Rectal smooth muscle tissue (tissue), 1 donor: ENCODE data around the gene GGCT.
"Not testable (repeated sequence)": the region's sequence is repeated elsewhere in the genome, so short reads cannot be mapped to it uniquely, and the experiment has no call there.

Source experiments
- H3K27ac ChIP-seq: one replicate; pipeline ENCODE4 v1.7.0; 2013; ENCODE audit warnings: low read depth, low read length, inconsistent platforms
- H3K27me3 ChIP-seq: one replicate; pipeline ENCODE4 v1.7.0; 2013; ENCODE audit warnings: low read length; ENCODE audit not compliant: control insufficient read depth, insufficient read depth
- H3K36me3 ChIP-seq: one replicate; pipeline ENCODE4 v1.7.0; 2013; ENCODE audit warnings: low read length; ENCODE audit not compliant: control insufficient read depth, insufficient read depth
- H3K4me1 ChIP-seq: one replicate; pipeline ENCODE4 v1.7.0; 2013; ENCODE audit warnings: low read length; ENCODE audit not compliant: control insufficient read depth, insufficient read depth
- H3K4me3 ChIP-seq: one replicate; pipeline ENCODE4 v1.7.0; 2013; ENCODE audit warnings: low read length
- H3K9ac ChIP-seq: one replicate; pipeline ENCODE4 v1.7.0; 2013; ENCODE audit warnings: low read length

GGCT gene, protein sequence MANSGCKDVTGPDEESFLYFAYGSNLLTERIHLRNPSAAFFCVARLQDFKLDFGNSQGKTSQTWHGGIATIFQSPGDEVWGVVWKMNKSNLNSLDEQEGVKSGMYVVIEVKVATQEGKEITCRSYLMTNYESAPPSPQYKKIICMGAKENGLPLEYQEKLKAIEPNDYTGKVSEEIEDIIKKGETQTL

DNA sequence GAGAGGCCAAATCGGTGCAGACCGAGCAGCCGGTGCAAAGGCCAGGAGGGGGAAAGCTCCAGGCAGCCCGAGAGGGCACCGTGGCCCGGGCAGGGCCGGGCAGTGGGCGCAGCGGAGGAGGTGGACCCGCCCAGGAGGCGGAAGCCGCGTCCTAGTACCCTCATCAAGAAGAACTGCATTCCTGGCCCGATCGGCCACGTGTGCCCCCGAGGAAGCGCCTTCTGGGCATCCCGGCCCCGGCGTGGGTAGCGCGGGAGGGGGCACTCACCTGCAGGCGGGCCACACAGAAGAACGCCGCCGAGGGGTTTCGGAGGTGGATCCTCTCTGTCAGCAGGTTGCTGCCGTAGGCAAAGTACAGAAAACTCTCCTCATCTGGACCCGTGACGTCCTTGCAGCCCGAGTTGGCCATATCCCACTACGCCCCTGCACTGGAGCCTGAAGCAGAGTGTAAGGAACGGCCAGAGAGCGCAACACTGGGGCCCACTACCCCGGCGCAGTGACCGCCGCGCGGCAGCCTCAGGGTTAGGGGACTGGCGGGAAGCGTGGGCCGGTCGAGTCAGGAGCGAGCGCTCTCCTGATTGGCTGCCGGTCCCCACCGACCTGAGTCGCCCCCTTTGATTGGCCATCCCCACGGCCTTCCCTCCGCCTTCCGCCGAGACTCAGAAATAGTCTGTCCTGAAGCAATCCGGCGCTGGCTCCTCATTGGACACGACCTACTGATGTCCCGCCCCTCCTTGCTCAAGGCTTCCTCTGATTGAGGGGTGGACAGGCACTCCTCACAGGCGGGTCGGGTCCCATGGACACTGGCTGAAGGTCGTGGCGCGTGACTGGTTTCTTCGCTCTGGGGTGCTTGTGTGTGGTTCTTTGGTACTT is at the start of gene GGCT:
TSS of gene GGCT (minus strand) at position 529 of the 873 bp plus-strand sequence. CDS start at position 409, 120 bp downstream.
- Histone ChIP-seq H3K4me3 (peak within 1 kb of the TSS; percentile 89), H3K4me1 (peaks cover 3% of the 10 kb centered on the region), H3K9ac (peak within 1 kb of the TSS; percentile 58), H3K27ac (peak within 1 kb of the TSS; percentile 76), H3K36me3 (no peaks in the 10 kb centered on the region), H3K27me3 (no peaks in the 10 kb centered on the region)

DNA sequence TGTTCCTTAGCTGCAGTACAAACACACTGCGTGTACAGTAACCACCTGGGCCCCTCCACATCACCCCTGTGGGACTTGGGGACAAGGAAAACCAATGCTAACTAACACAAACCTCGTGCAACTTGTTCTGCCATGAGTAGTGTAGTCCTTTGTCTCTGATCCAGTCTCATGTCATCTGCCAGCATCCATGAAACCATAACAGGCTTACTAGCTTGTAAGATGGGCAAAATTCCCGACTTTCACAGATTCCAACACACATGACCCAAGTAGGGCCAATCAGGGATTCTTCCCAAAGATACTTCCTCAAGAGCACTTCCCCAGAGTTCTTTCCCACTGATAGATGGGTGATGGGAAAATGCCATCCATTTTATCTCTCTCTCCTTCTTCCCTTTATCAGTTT is 48.9 kb upstream of the GGCT start:
- Histone ChIP-seq H3K4me1 (no peaks in the 10 kb centered on the region), H3K27me3 (no peaks in the 10 kb centered on the region), H3K4me3 (no peak overlapping the region), H3K27ac (no peak overlapping the region), H3K36me3 (no peaks in the 10 kb centered on the region), H3K9ac (no peak overlapping the region)

DNA sequence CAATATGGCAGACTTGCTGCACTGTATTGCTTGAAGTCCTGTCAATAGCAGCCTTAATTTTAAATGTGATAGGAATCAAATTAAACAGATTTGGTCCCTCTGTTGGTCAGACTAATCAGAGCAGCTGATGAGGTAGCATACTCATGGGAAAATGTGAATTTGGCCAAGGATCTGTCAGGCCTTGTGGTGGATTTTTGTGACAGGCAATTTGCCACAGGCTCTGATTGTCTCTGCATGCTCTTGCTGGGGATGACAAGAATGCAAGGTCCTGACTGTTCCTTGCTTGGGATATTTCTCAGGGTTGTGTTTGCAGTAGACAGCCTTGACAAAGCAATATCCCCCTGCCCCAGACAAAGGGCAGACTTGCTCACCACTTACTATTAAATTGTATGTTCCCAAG is 48.5 kb upstream of the GGCT start:
- H3K36me3 ChIP-seq: no peaks in the 10 kb centered on the region
- H3K9ac ChIP-seq: no peak overlapping the region
- no peaks in the 10 kb centered on the region for H3K27me3 ChIP-seq
- H3K27ac ChIP-seq: no peak overlapping the region
- no peaks in the 10 kb centered on the region for H3K4me1 ChIP-seq
- H3K4me3 ChIP-seq: no peak overlapping the region

DNA sequence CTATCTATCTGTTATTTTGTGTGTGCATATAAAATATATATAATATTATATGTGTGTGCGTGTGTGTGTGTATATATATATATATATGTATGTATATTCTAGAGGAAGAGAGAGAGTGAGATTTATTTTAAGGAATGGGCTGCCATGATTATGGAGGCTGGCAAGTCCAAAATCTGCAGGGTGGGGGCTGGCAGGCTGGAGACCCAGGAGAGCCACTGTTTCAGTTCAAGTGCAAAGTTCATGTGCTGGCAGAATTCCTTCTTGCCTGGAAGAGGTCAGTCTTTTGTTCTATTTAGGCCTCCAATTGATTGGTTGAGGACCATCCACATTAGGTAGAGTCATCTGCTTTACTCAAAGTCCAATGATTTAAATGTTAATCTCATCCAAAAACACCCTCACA is 47.7 kb upstream of the GGCT start:
- Histone ChIP-seq H3K27ac (no peak overlapping the region), H3K36me3 (no peaks in the 10 kb centered on the region)

DNA sequence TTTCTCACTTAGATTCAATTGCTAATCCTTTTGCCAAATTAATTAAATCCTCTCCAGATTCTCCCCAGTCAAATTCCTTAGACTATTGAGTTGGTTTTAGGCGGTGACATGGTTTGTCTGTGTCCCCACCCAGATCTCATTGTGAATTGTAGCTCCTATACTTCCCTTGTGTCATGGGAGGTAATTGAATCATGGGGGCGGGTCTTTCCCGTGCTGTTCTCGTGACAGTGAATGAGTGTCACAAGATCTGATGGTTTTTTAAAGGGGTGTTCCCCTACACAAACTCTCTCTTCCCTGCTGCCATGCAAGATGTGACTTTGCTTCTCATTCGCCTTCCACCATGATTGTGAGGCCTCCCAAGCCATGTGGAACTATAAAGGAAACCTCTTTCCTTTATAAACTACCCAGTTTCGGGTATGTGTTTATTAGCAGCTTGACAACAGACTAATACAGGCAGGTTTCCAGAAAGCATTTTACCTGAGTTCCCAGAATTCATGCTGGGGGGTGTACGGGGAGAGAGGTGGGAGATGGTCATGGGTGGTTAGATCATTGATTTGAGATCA is 45.4 kb upstream of the GGCT start:
- H3K9ac ChIP-seq: no peak overlapping the region
- no peaks in the 10 kb centered on the region for H3K4me1 ChIP-seq
- no peak overlapping the region for H3K27ac ChIP-seq
- no peaks in the 10 kb centered on the region for H3K27me3 ChIP-seq
- H3K4me3 ChIP-seq: no peak overlapping the region
- no peaks in the 10 kb centered on the region for H3K36me3 ChIP-seq

More for the DNA sequence above, 47.7 kb upstream of the GGCT start:
- no peak overlapping the region for H3K9ac ChIP-seq
- no peaks in the 10 kb centered on the region for H3K4me1 ChIP-seq
- no peak overlapping the region for H3K4me3 ChIP-seq
- no peaks in the 10 kb centered on the region for H3K27me3 ChIP-seq

DNA sequence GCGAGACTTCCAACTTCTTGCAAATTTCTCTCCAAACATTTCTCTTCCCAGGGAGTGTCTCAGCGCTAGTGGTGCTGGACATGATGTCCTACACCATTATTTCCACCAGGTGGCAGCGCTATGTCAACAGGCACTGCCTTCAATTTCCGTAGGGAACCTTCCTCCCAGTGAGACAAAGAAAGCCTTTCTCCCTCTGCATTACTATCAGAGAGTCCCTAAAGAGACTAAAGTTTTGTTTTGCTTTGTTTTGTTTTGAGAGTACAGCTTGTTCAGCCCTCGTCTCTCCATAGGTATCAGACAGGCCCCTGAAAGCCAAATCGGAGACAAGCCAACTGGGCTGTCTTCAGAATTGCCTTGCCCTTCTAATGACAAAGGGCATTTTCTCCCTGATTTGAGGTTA is 44.2 kb upstream of the GGCT start:
- Histone ChIP-seq H3K4me1 (no peaks in the 10 kb centered on the region), H3K36me3 (no peaks in the 10 kb centered on the region), H3K4me3 (no peak overlapping the region), H3K27ac (no peak overlapping the region), H3K9ac (no peak overlapping the region), H3K27me3 (no peaks in the 10 kb centered on the region)

DNA sequence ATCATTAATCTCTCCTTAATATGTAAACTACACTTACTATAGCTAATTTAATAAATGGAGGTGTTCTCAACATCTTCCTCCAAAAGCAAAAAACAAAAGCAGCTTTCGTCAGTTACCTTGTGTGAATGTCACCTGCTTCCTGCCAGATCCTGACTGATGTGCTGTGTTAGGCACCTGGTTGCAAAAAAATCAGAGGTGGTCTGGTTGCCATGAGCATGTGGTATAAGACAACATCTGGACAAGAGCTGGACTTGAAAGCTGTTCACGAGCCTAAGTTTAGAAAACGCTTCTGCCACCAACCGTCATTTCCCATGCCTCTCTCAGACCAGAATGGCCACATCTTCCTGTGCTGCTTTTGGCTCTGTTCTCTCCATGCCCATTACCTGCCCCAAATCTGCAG is 42.0 kb upstream of the GGCT start:
- no peaks in the 10 kb centered on the region for H3K36me3 ChIP-seq
- no peak overlapping the region for H3K4me3 ChIP-seq
- no peak overlapping the region for H3K27ac ChIP-seq
- no peaks in the 10 kb centered on the region for H3K4me1 ChIP-seq
- H3K9ac ChIP-seq: no peak overlapping the region
- H3K27me3 ChIP-seq: no peaks in the 10 kb centered on the region

DNA sequence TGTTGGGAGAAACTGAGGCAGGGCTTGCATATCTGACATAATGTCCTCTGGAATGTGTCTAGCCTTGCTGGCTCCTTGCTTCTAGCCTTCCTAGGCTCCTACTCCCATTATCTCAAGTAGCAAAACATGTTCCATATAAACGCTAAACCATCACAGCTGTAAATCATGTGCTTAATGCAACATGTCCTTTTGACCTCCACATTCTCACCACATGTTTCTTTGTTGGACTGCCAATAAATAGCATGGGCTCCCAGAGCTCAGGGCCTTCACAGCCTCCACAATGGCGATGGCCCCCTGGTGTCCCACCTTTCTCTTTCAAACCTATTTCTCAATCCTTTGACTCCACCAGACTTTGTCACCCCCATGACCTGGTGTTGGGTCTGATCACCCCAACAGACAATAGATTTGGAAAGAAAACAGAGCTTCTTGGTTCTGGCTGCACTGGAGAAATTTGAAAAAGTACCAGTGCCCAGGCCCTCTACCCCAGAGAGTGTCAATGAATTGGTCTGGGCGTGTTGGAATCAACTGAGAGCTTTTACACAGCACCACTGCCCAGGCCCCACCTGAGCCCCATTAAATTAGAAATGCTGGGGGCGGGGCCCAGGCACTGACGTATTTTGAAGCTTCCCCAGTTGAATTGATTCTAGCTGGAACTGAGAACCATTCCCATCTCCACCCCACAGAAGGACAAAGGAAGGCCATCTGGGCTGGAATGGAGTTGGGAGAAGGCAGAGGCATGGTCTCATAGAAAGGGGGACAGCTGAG is 41.3 kb upstream of the GGCT start:
- H3K36me3 ChIP-seq: no peaks in the 10 kb centered on the region
- no peak overlapping the region for H3K9ac ChIP-seq
- H3K27ac ChIP-seq: no peak overlapping the region

DNA sequence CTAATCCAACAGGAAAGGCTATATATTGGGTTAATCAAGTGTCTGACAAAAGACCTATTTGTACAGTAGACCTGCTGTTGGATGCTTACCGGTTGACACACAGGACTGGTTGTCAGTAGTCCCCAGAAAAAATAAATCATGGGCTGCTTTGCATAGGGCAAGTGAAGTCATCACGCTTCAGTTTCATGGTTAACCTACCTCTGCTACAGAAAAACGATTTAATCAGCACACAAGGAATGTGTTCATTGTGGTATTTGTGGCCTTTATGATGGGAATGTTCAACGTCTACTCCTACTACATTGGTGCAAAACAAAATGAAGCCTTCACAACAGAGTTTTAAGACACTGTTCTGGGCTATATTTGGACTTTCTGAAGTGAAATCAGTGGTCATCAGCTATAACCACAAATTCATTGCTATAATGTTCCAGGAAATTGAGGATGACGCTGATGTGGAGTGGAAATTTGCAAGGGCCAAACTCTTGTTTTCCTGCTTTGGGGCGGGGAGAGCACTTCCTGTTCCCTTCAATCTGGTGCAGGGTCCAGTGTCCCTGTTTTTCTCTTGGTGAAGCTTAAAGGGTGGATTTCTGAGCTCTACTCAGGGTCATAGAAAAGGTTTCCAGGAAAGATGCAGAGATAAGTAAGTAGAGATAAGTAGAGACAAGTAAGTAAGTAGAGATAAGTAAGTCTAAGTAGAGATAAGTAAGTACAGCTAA is 39.3 kb upstream of the GGCT start:
- Histone ChIP-seq H3K4me3 (no peak overlapping the region), H3K36me3 (no peaks in the 10 kb centered on the region), H3K4me1 (no peaks in the 10 kb centered on the region), H3K27me3 (no peaks in the 10 kb centered on the region), H3K9ac (no peak overlapping the region), H3K27ac (no peak overlapping the region)

More for the DNA sequence above, 41.3 kb upstream of the GGCT start:
- H3K27me3 ChIP-seq: no peaks in the 10 kb centered on the region
- no peak overlapping the region for H3K4me3 ChIP-seq
- no peaks in the 10 kb centered on the region for H3K4me1 ChIP-seq

DNA sequence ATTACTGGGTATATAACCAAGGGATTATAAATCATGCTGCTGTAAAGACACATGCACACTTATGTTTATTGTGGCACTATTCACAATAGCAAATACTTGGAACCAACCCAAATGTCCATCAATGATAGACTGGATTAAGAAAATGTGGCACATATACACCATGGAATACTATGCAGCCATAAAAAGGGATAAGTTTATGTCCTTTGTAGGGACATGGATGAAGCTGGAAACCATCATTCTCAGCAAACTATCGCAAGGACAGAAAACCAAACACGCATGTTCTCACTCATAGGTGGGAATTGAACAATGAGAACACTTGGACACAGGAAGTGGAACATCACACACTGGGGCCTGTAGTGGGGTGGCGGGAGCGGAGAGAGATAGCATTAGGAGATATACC is 38.5 kb upstream of the GGCT start:
- not testable (repeated sequence) for H3K36me3 ChIP-seq, H3K9ac ChIP-seq, H3K4me3 ChIP-seq, H3K27me3 ChIP-seq, H3K27ac ChIP-seq, H3K4me1 ChIP-seq

DNA sequence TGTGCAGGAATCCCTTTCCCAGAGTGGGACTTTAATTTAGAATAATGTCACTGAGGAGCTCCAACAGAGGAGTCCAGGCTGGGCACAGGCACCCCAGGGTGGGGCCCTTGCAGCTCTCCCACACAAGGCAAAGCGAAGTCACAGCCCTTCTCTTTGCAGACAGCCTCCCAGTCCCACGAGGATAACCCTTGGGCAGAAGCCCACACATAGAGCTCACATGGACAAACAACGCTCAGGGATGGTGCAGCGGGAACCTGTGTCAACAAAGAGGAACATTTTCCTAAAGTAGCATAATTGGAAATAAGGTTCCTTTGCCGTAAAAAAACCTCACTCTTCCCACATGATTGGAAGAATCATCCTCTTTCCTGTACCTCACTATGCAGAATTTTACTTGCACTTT is 29.3 kb upstream of the GGCT start:
- H3K4me1 ChIP-seq: no peaks in the 10 kb centered on the region
- H3K4me3 ChIP-seq: no peak overlapping the region
- no peaks in the 10 kb centered on the region for H3K27me3 ChIP-seq
- no peak overlapping the region for H3K9ac ChIP-seq
- no peak overlapping the region for H3K27ac ChIP-seq
- no peaks in the 10 kb centered on the region for H3K36me3 ChIP-seq

DNA sequence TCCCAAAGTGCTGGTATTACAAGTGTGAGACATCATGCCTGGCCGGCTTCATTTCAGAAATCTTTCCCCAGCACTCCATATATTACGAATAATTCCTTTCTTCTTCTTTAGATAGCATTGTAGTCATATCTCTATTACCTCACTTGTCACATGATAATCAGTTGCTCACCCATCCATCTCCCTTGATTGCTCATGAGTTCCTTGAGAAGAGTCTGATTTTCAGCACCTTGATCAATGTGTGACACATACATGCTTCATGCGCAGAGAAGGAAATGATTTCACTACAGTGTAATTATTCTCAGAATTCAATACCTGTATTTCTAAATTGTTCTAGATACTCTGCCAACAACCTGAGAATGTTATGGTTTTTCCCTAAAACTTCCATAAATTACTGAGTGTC is 26.7 kb upstream of the GGCT start:
- no peaks in the 10 kb centered on the region for H3K36me3 ChIP-seq
- H3K9ac ChIP-seq: no peak overlapping the region
- H3K4me1 ChIP-seq: no peaks in the 10 kb centered on the region
- H3K27me3 ChIP-seq: no peaks in the 10 kb centered on the region
- H3K4me3 ChIP-seq: no peak overlapping the region
- no peak overlapping the region for H3K27ac ChIP-seq
